ENCODE data around the gene WDR72. TPM values are rescaled to one million over a fixed set of nuclear protein-coding genes. Genes with fewer than 3 reads are reported as not detected.
"Not testable (repeated sequence)": the region's sequence is repeated elsewhere in the genome, so short reads cannot be mapped to it uniquely, and the experiment has no call there.

WDR72 gene
- total RNA-seq, 1 donor from 2014 or later = under 0.01 TPM

DNA sequence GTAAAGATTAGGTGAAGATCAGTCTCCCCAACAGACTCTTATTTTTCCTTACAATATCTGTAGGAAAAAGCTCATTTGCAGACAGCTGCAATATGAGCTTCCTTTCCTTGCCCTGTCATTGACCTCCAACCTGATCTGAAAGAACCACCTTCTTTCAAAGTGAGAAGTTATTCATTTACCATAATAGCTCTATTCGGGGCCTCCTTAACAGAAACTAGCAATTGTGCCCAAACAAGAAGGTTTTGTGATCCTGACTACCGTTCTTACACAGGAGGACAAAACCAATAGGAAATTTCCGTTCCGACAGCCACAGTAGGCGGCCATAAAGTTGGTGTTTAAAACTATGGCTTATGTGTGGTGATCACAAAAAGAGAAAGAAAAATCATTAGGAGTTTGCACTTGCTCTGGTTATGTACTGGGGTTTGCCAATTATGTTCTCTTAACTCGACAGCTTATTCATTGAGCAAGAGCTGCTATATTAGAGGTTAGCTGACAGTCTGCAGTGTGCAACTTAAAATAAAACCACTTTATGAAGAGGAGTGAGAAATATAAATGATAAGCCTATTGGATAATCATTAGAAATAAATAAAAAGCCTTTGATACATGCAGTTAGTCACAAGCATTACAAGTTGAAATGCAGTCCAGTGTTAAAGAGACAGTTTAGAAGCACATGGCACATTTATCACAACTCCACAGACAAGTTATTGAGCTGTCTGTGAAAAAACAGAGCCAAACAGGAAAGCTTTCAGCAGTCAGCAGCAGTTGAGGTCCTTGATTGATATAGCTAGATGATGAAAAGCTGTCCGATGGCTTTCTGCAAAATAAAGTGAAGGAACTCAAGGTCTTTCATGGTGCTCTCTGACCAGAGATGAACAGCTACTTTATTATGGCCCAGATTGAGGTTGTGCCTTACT is 199.8 kb downstream of the WDR72 start:
- TF ChIP-seq, protein P1, sequence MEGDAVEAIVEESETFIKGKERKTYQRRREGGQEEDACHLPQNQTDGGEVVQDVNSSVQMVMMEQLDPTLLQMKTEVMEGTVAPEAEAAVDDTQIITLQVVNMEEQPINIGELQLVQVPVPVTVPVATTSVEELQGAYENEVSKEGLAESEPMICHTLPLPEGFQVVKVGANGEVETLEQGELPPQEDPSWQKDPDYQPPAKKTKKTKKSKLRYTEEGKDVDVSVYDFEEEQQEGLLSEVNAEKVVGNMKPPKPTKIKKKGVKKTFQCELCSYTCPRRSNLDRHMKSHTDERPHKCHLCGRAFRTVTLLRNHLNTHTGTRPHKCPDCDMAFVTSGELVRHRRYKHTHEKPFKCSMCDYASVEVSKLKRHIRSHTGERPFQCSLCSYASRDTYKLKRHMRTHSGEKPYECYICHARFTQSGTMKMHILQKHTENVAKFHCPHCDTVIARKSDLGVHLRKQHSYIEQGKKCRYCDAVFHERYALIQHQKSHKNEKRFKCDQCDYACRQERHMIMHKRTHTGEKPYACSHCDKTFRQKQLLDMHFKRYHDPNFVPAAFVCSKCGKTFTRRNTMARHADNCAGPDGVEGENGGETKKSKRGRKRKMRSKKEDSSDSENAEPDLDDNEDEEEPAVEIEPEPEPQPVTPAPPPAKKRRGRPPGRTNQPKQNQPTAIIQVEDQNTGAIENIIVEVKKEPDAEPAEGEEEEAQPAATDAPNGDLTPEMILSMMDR (IDR thresholded peaks at IDR 0.05; ENCODE audit: insufficient read depth, low read length, severe bottlenecking) = no peak
- no peaks in the 10 kb centered on the region for H3K27me3 ChIP-seq (ENCODE audit: control insufficient read depth, insufficient read depth, low read length)
- DNase-seq (ENCODE audit: low read depth) (no peak), FAIRE-seq (no peak)
- no peak overlapping the region for H3K4me3 ChIP-seq (ENCODE audit: low read depth, low read length)
- no peaks in the 10 kb centered on the region for H3K36me3 ChIP-seq (ENCODE audit: control insufficient read depth, insufficient read depth, low read length)

DNA sequence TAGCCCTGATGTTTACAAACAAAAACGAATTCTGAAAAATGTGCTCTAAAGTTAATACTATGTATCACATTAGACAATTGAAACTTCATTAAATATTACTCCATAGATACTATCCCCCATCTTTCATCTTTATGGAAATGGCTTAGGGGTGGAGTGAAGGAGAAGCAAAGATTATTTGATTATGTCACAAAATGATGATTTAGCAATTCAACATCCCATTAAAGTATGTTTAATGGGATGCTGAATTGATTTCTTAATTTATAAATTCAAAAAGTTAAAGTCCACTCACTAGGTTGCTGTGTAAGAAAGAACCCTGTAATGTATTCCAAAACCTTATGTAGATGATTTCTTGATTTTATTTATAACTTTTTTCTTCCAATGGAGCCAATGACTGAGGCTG is 201.1 kb downstream of the WDR72 start:
- DNase-seq (ENCODE audit: low read depth) (no peak), FAIRE-seq (no peak)
- Histone ChIP-seq H3K36me3 (ENCODE audit: control insufficient read depth, insufficient read depth, low read length) (no peaks in the 10 kb centered on the region), H3K27me3 (ENCODE audit: control insufficient read depth, insufficient read depth, low read length) (no peaks in the 10 kb centered on the region), H3K4me3 (ENCODE audit: low read depth, low read length) (no peak overlapping the region)
- TF ChIP-seq, protein P1 (IDR thresholded peaks at IDR 0.05; ENCODE audit: insufficient read depth, low read length, severe bottlenecking) = no peak

DNA sequence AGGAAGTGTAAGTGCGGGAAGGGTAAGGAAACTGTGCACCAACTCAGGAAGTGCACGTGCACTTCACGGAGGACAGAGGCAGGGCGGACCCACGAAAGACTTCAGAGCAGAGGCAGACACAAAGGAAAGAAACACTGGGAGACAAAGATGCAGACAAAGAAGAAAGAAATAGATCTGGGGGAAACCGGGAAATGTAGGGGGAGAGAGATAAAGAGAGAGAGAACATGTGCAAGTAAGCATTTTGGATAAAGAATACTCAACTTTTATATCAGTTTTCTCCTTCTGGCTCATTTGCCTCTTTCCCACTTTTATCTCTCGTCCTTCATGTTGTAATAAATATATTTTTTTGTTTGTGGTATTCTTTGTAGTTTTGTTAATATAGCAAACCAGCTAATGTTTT is 204.2 kb downstream of the WDR72 start:
- TF ChIP-seq, protein P1 (IDR thresholded peaks at IDR 0.05; ENCODE audit: insufficient read depth, low read length, severe bottlenecking) = no peak
- FAIRE-seq (no peak), DNase-seq (ENCODE audit: low read depth) (no peak)
- Histone ChIP-seq H3K27me3 (ENCODE audit: control insufficient read depth, insufficient read depth, low read length) (no peaks in the 10 kb centered on the region), H3K4me3 (ENCODE audit: low read depth, low read length) (no peak overlapping the region), H3K36me3 (ENCODE audit: control insufficient read depth, insufficient read depth, low read length) (no peaks in the 10 kb centered on the region)

DNA sequence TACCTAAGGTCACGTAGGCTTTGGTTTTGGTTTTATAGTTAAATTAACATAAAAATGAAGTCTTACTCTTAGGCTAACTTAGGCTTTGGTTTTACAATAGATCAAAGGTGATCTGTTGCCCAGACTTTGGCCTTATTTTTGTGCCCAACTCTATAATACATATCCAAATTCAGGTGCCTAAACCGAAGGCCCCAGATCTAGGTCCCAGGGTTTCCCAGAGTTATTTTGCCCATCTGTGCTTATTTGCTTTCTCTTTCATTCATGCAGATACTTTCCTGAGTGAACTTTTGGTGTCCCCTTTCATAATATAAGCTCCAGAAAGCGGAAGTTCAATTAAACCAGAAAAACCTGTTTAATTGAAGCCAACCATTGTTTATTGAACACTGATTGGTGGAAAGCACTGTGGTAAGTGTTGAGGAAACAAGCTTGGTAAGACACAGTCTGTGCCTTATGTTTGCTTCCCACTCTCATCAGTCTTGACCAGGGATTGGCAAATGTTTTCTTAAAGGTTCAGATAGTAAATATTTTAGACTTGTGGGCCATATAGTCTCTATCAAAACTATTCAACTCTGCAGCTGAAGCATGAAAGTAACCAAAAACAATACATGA is 209.7 kb downstream of the WDR72 start:
- FAIRE-seq = no peak
- TF ChIP-seq, protein P1 (IDR thresholded peaks at IDR 0.05; ENCODE audit: insufficient read depth, low read length, severe bottlenecking) = no peak
- no peak overlapping the region for H3K4me3 ChIP-seq (ENCODE audit: low read depth, low read length)
- peak; percentile 43 for DNase-seq (ENCODE audit: low read depth)
- no peaks in the 10 kb centered on the region for H3K27me3 ChIP-seq (ENCODE audit: control insufficient read depth, insufficient read depth, low read length)
- no peaks in the 10 kb centered on the region for H3K36me3 ChIP-seq (ENCODE audit: control insufficient read depth, insufficient read depth, low read length)

DNA sequence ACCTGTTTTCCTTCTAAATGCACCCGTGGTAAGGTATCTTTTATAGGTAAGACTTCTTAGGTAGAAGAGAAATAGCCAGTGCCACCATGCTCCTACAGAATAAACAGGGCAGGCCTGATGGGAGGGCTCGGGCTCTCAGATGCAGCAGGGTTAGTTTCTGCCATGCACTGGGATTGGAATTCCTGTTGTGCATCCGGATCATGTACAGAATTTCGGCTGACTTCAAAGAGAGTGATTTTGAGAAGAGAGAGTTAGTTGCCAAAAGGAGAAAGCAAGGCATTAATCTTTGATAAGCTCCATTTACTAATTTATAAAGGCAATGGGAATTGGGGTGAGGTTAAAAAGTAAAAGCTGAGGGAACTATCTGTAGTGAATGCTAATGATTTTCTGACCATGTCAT is 211.2 kb downstream of the WDR72 start:
- DNase-seq (ENCODE audit: low read depth) (no peak), FAIRE-seq (no peak)
- Histone ChIP-seq H3K27me3 (ENCODE audit: control insufficient read depth, insufficient read depth, low read length) (no peaks in the 10 kb centered on the region), H3K36me3 (ENCODE audit: control insufficient read depth, insufficient read depth, low read length) (no peaks in the 10 kb centered on the region), H3K4me3 (ENCODE audit: low read depth, low read length) (no peak overlapping the region)
- TF ChIP-seq, protein P1 (IDR thresholded peaks at IDR 0.05; ENCODE audit: insufficient read depth, low read length, severe bottlenecking) = no peak

DNA sequence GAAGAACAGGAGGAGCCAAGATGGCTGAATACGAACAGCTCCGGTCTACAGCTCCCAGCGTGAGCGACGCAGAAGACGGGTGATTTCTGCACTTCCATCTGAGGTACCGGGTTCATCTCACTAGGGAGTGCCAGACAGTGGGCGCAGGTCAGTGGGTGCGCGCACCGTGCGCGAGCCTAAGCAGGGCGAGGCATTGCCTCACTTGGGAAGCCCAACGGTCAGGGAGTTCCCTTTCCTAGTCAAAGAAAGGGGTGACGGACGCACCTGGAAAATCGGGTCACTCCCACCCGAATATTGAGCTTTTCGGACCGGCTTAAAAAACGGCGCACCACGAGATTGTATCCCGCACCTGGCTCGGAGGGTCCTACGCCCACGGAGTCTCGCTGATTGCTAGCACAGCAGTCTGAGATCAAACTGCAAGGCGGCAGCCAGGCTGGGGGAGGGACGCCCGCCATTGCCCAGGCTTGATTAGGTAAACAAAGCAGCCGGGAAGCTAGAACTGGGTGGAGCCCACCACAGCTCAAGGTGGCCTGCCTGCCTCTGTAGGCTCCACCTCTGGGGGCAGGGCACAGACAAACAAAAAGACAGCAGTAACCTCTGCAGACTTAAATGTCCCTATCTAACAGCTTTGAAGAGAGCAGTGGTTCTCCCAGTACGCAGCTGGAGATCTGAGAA is 218.7 kb downstream of the WDR72 start:
- not testable (repeated sequence) for DNase-seq (ENCODE audit: low read depth); FAIRE-seq; H3K36me3 ChIP-seq (ENCODE audit: control insufficient read depth, insufficient read depth, low read length); H3K27me3 ChIP-seq (ENCODE audit: control insufficient read depth, insufficient read depth, low read length); H3K4me3 ChIP-seq (ENCODE audit: low read depth, low read length)
